Tibial artery (tissue), 4 donors: Measurements from ENCODE around the gene TRIM28.
"Not testable (repeated sequence)": the region's sequence is repeated elsewhere in the genome, so short reads cannot be mapped to it uniquely, and the experiment has no call there.

Source experiments
- DNase-seq, 2 donors: peaks; one replicate each; pipeline ENCODE4 v3.0.0-alpha.2; 2019
- H3K27ac ChIP-seq, 2 donors: fragments of 200-600 bp; sonication (generic) in 1 of 2; 1 replicate in 1 of 2; 2 replicates in 1 of 2; pipeline ENCODE4 v1.5.1; 2018 to 2019; ENCODE audit warnings: mild to moderate bottlenecking in 1 of 2
- H3K27me3 ChIP-seq, 2 donors: fragments of 200-600 bp; sonication (generic) in 1 of 2; one replicate each; pipeline versions ENCODE4 v1.5.1 to v1.6.0; 2016 to 2019
- H3K36me3 ChIP-seq, 3 donors: fragments of 200-600 bp; sonication (generic) in 2 of 3; one replicate each; pipeline ENCODE4 v1.5.1; 2016 to 2019; ENCODE audit warnings: mild to moderate bottlenecking in 2 of 3
- H3K4me1 ChIP-seq, 4 donors: fragments of 200-600 bp; sonication (generic) in 2 of 4; 1 replicate in 3 of 4; 2 replicates in 1 of 4; pipeline ENCODE4 v1.5.1; 2016 to 2019
- H3K4me3 ChIP-seq, 2 donors: fragments of 200-600 bp; sonication (generic) in 1 of 2; 1 replicate in 1 of 2; 2 replicates in 1 of 2; pipeline ENCODE4 v1.5.1; 2018 to 2019; ENCODE audit warnings: mild to moderate bottlenecking in 2 of 2
- H3K9me3 ChIP-seq, 3 donors: fragments of 200-600 bp; sonication (generic) in 1 of 3; one replicate each; pipeline ENCODE4 v1.5.1; 2016 to 2019
- intact Hi-C: fragments of 100-400 bp; cut with DNase I; formaldehyde crosslinking; loops from one replicate; pipeline ENCODE4 v1.15.0; 2023; ENCODE audit warnings: low total_unique reads
- TF ChIP-seq, protein P1 (sequence below), 2 experiments: fragments of 200-600 bp in 1 of 2; fragments of 450-650 bp in 1 of 2; IDR thresholded peaks; one replicate each; pipeline ENCODE4 v1.5.1; 2017 to 2019; ENCODE audit warnings: antibody characterized with exemption in 2 of 2, mild to moderate bottlenecking in 1 of 2, moderate library complexity in 1 of 2

Gene TRIM28

DNA sequence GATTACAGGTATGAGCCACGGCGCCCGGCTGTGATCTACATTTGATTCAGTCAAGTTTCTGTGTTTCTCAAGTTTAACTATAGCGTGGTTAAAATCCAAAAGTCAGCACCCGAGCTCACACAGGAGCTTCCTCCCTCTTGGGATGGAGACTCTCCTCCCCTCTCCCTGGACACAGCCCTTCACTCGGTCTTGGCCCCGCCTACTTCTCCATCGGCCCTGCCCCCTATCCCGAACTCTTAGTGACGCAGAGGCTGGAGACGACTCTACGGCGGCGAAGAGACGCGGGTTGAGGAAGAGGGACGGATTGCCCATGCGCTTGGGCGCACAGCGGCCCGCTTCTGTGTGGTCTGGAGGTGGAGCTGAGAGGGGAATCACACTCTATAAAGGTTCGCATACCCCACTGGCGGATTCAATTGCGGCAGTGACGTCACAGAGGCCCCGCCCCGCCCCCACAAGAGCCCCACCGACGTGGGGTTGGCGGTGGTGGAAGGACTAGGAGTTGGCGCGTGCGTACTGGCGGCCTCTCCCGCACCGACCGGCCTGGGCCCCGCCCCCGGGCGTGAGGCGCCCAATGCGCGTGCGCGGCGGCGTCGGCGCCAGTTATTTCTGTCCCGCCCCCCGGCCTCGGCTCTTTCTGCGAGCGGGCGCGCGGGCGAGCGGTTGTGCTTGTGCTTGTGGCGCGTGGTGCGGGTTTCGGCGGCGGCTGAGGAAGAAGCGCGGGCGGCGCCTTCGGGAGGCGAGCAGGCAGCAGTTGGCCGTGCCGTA lies at the start of gene TRIM28:
Gene TRIM28, plus strand, starts transcription at position 239 of the 765 bp plus-strand sequence. CDS start 694 bp downstream, outside the sequence.
- DNase-seq = peak; percentile 98 to 99
- Histone ChIP-seq H3K27ac (peak within 1 kb of the TSS; percentile 94 to 95), H3K4me1 (peaks cover 4 to 35% (median 28%) of the 10 kb centered on the region in 4 donors), H3K4me3 (peak within 1 kb of the TSS; percentile 80 to 96), H3K27me3 (peaks cover 0 to 7% of the 10 kb centered on the region in 2 donors), H3K9me3 (no peaks in the 10 kb centered on the region), H3K36me3 (peaks cover 21 to 31% (median 28%) of the 10 kb centered on the region in 3 donors)
- intact Hi-C loops = no loop called here
- TF ChIP-seq, protein P1, sequence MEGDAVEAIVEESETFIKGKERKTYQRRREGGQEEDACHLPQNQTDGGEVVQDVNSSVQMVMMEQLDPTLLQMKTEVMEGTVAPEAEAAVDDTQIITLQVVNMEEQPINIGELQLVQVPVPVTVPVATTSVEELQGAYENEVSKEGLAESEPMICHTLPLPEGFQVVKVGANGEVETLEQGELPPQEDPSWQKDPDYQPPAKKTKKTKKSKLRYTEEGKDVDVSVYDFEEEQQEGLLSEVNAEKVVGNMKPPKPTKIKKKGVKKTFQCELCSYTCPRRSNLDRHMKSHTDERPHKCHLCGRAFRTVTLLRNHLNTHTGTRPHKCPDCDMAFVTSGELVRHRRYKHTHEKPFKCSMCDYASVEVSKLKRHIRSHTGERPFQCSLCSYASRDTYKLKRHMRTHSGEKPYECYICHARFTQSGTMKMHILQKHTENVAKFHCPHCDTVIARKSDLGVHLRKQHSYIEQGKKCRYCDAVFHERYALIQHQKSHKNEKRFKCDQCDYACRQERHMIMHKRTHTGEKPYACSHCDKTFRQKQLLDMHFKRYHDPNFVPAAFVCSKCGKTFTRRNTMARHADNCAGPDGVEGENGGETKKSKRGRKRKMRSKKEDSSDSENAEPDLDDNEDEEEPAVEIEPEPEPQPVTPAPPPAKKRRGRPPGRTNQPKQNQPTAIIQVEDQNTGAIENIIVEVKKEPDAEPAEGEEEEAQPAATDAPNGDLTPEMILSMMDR (IDR thresholded peaks at IDR 0.05) = peak in 1 of 2 experiments; percentile 14

DNA sequence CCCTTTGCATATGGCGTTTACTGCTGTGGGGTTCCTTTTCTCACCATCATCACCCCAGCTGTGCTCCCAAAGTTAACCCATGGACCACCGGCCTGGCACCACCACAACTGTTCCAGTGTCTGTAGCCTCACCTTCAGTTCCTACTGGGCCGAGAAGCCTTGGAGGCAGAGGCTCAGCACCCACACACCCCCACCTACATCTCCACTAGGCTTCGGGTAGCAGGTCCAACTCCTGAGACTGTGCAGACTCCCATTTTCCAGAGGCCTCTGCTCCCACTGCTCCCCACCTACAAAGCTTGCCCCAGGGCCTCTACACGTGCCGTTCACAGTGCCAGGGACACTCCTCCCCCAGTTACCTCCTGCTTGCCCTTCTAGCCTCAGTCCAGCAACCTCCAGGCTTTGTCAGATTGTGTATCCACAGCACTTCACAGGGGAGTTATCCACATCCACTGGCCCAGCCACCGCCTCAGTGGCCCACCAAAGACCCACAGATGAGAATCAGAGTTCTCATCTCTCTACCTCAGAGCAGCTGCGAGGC lies 46.2 kb upstream of the TRIM28 start:
- H3K4me1 ChIP-seq = peaks cover 0 to 26% (median 16%) of the 10 kb centered on the region in 4 donors
- H3K27me3 ChIP-seq = no peaks in the 10 kb centered on the region
- TF ChIP-seq, protein P1 (IDR thresholded peaks at IDR 0.05) = no peak
- H3K9me3 ChIP-seq = no peaks in the 10 kb centered on the region
- H3K27ac ChIP-seq = no peak overlapping the region
- intact Hi-C loops = no loop called here
- no peak overlapping the region for H3K4me3 ChIP-seq
- DNase-seq = no peak
- H3K36me3 ChIP-seq = no peaks in the 10 kb centered on the region

DNA sequence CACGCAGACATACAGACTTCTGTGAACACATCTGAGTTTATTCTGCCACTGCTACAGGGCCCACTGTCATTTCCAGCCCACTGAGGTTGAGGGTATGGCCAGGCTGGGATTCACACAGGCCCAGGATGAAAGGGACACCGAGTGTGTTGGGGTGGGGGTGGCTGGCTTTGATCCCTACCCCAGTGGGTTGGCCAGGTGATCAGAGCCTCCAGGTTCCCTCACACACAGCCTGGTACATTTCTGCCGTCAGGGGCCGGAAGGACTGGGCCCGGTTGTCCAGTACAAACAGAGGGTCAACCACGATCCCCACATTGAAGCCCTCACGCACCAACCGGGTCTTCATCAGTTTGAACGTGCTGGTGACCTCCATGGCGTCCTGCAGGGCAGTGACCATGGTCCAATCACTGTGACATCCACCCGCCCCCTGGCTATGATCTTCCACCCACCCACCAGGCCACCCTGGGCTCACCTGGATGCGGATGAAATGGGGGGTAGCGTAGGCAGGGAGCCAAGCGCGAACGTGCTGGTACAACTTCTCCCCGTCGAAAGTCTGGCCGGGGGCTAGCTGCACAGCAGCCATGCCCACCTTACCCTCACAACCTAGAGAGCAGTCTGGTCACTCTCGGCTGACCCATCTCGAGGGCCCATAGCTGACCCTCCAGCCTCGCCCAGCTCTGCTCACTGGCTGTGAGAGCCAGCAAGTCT lies 45.4 kb upstream of the TRIM28 start:
- peak overlapping the region; percentile 20 to 79 for H3K27ac ChIP-seq
- peak overlapping the region; percentile 56 to 67 for H3K4me3 ChIP-seq
- H3K9me3 ChIP-seq = no peaks in the 10 kb centered on the region
- no peaks in the 10 kb centered on the region for H3K27me3 ChIP-seq
- TF ChIP-seq, protein P1 (IDR thresholded peaks at IDR 0.05) = no peak
- intact Hi-C loops = no loop called here
- DNase-seq = peak in 1 of 2 donors; percentile 73
- H3K4me1 ChIP-seq = peaks cover 0 to 26% (median 16%) of the 10 kb centered on the region in 4 donors
- no peaks in the 10 kb centered on the region for H3K36me3 ChIP-seq

DNA sequence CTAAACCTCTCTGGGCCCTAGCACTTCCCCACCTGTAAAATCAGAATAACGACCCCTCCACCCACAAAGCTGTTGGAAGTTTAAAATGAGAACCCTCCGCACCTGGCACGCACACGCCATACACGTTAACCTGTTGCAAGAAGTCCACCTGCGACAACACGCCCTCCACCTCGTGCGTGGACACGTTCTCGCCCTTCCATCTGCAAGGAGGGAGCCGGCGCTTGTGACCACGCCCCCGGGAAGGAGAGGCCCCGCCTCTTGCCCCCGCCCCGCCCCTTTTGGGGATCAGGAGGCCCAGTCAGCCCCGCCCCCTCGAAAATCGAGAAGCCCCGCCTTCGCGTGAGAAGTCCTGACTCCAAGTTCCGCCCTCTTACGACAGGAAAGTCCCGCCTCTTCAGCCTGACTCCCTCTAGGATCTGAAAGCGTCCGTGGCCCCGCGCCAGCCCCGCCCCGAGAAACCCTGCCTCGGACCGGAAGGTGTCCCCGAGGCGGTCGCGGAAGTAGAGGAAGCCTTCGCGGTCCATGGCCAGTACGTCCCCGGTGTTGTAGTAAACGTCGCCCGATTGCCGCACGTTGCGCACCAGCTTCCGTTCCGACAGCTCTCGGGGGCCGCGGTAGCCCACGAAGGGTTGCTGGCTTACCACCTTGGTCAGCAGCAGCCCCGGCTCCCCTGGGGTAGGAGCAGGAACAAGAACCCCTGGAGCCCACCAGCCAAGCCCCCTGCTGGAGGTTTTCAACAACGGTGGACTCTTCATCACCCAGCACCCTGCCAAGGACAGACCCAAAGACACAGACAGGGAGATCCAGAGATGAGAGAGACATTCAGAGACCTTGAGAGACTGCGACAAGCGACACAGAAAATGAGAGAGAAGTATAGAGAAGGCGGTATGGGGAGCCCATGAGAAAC lies 44.6 kb upstream of the TRIM28 start:
- Histone ChIP-seq H3K4me3 (peak overlapping the region; percentile 56 to 67), H3K9me3 (no peaks in the 10 kb centered on the region), H3K36me3 (no peaks in the 10 kb centered on the region), H3K4me1 (peaks cover 0 to 26% (median 16%) of the 10 kb centered on the region in 4 donors), H3K27ac (peak overlapping the region; percentile 79 to 80), H3K27me3 (no peaks in the 10 kb centered on the region)
- TF ChIP-seq, protein P1 (IDR thresholded peaks at IDR 0.05) = peak; percentile 10 to 43
- intact Hi-C loops = no loop called here
- peak; percentile 99 to 100 for DNase-seq

DNA sequence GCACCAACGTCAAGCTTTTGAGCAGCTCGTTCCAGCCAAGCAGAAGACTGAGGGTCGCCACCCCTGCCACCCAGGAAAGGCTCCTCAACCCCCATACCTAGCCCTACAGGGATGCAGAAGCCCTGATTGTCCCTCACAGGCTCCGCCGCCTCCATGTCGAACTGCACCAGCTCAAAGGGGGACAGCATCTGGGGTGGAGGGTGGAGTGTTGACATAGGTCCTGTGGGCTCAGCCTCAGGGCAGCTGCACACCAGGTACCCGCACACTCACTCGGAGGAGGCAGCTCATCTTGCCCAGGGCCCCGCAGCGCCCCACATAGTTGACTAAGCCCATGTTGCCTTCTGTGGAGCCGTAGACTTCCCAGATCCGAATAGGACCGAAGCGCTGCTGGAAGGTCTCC lies 43.6 kb upstream of the TRIM28 start:
- TF ChIP-seq, protein P1 (IDR thresholded peaks at IDR 0.05) = no peak
- DNase-seq = no peak
- Histone ChIP-seq H3K9me3 (no peaks in the 10 kb centered on the region), H3K4me3 (peak overlapping the region in 1 of 2 donors; percentile 67), H3K36me3 (no peaks in the 10 kb centered on the region), H3K27me3 (no peaks in the 10 kb centered on the region), H3K4me1 (peaks cover 0 to 26% (median 16%) of the 10 kb centered on the region in 4 donors), H3K27ac (no peak overlapping the region)
- intact Hi-C loops = no loop called here

DNA sequence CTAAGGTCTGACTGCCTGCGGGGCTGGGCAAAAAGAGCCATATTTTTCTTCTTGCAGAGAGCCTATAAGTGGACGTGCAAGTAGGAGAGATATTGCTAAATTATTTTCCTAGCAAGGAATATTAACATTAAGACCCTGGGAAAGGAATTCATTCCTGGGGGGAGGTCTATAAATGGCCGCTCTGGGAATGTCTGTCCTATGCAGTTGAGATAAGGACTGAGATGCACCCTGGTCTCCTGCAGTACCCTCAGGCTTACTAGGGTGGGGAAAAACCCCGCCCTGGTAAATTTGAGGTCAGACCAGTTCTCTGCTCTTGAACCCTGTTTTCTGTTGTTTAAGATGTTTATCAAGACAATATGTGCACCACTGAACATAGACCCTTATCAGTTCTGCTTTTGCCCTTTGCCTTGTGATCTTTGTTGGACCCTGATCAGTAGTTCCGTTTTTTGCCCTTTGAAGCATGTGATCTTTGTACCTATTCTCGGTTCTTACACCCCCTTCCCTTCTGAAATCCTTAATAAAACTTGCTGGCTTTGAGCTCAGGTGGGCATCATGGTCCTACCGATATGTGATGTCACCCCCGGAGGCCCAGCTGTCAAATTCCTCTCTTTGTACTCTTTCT lies 36.2 kb upstream of the TRIM28 start:
- H3K27me3 ChIP-seq, intact Hi-C loops, H3K4me1 ChIP-seq, H3K9me3 ChIP-seq, H3K27ac ChIP-seq, H3K36me3 ChIP-seq, DNase-seq, H3K4me3 ChIP-seq: not testable (repeated sequence)
